T-helper 1 cell (primary cell): Measurements from ENCODE around the gene SECTM1.
"Not testable (repeated sequence)": the region's sequence is repeated elsewhere in the genome, so short reads cannot be mapped to it uniquely, and the experiment has no call there.

Experiments
- DNase-seq, 5 donors: peaks; one replicate each; pipeline ENCODE4 v3.0.0-alpha.2; 2012 to 2020

SECTM1 gene

GRCh38 chr17:82369211-82369610 lies 35.6 kb upstream of the SECTM1 start:
- DNase-seq, result no peak

- DNase-seq, result no peak
Measured at GRCh38 chr17:82367724-82368524, 34.4 kb upstream of the SECTM1 start.

GRCh38 chr17:82366749-82367148 lies 33.2 kb upstream of the SECTM1 start:
- DNase-seq, result no peak

GRCh38 chr17:82365606-82366295 lies 32.2 kb upstream of the SECTM1 start:
- no peak for DNase-seq

GRCh38 chr17:82361885-82362633 lies 28.5 kb upstream of the SECTM1 start:
- no peak for DNase-seq

GRCh38 chr17:82359451-82360074 lies 26.0 kb upstream of the SECTM1 start:
- DNase-seq, result not testable (repeated sequence)

GRCh38 chr17:82358465-82359350 lies 25.1 kb upstream of the SECTM1 start, which contains the start of gene TEX19:
TSS of gene TEX19 (plus strand) at chr17:82359247. CDS start at chr17:82362151, 2,904 bp downstream.
- peak in 1 of 5 donors; percentile 39 for DNase-seq

GRCh38 chr17:82357394-82357793 lies 23.8 kb upstream of the SECTM1 start:
- no peak for DNase-seq

- no peak for DNase-seq
Measured at GRCh38 chr17:82356845-82357355, 23.3 kb upstream of the SECTM1 start.

GRCh38 chr17:82355770-82356427 lies 22.3 kb upstream of the SECTM1 start:
- DNase-seq, result no peak

- DNase-seq, result no peak
Measured at GRCh38 chr17:82354804-82355308, 21.3 kb upstream of the SECTM1 start.

GRCh38 chr17:82353484-82353883 lies 19.9 kb upstream of the SECTM1 start:
- DNase-seq, result no peak

- DNase-seq, result peak; percentile 51 to 84 (median 74)
Measured at GRCh38 chr17:82351713-82352488, 18.3 kb upstream of the SECTM1 start.

- DNase-seq, result no peak
Measured at GRCh38 chr17:82351254-82351712, 17.7 kb upstream of the SECTM1 start.

- peak in 1 of 5 donors; percentile 52 for DNase-seq
Measured at GRCh38 chr17:82350182-82351030, 16.8 kb upstream of the SECTM1 start.

- DNase-seq, result no peak
Measured at GRCh38 chr17:82349287-82349701, 15.7 kb upstream of the SECTM1 start.

GRCh38 chr17:82348866-82349265 lies 15.3 kb upstream of the SECTM1 start:
- DNase-seq, result no peak

GRCh38 chr17:82348434-82348833 lies 14.9 kb upstream of the SECTM1 start:
- DNase-seq, result no peak

GRCh38 chr17:82347994-82348393 lies 14.4 kb upstream of the SECTM1 start:
- DNase-seq, result not testable (repeated sequence)
